NK-92 (cell line): Measurements from ENCODE around the gene IFIT3.
"Not testable (repeated sequence)": the region's sequence is repeated elsewhere in the genome, so short reads cannot be mapped to it uniquely, and the experiment has no call there.

Experiments
- DNase-seq: peaks from one replicate; lab custom pipeline; 2025; ENCODE audit not compliant: unreplicated experiment; lab: John Stamatoyannopoulos, UW

IFIT3 gene

DNA sequence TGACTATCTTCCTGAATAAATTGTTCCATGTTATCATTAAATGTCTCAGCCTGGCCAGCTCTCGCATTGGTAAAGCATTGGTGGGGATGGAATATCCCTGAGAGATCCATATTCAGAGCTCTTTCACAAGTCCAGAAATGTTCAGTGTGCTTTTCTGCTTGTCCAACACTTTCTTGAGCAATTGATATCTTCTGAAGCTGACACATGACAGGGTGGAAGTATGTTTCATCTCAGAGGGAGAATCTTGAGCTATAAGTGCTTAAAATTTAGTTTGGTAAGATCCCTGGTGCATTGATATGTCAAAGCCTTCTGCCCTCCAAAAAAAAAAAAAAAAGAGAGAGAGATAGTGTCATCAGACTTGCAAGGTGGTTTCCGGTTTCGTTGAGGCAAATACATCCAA lies 7.4 kb downstream of the IFIT3 start:
- no peak for DNase-seq

DNA sequence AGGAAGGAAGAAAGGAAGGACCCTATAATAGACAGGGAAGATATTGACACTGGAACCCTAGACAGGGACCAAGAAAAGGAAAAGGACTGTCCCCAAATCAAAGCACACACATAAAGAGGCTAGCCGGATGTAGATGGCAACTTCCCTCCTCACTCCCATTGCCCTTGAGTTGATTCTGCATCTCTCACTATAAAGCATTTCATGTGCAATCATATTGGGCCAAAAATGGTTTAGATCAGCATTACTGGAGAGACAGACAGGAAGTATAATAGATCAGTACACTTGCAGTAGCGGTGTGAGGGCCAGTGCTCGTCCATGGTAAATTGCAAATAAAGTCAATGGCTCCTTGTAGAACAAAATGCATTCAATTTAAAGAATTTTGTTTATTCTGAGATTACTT lies 8.4 kb downstream of the IFIT3 start:
- DNase-seq = no peak

DNA sequence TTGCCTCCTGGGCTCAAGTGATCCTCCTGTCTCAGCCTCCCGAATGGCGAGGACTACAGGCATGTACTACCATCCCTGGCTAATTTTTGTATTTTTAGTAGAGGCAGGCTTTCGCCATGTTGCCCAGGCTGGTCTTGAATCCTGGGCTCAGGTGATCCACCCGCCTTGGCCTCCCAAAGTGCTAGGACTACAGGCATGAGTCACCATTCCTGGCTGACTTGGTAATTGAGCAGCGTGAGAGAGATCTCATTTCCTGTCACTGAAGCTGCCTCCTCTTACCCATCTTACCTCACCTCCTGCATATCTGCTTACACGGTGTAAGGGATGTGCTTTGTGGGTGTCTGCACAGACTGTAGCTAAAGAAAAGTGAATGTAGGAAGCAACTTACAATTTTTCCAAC lies 9.7 kb downstream of the IFIT3 start:
- no peak for DNase-seq

DNA sequence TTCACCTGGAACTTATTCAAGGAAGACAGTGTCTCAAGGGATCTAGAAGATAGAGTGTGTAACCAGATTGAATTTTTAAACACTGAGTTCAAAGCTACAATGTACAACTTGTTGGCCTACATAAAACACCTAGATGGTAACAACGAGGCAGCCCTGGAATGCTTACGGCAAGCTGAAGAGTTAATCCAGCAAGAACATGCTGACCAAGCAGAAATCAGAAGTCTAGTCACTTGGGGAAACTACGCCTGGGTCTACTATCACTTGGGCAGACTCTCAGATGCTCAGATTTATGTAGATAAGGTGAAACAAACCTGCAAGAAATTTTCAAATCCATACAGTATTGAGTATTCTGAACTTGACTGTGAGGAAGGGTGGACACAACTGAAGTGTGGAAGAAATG lies 10.9 kb downstream of the IFIT3 start:
- no peak for DNase-seq

DNA sequence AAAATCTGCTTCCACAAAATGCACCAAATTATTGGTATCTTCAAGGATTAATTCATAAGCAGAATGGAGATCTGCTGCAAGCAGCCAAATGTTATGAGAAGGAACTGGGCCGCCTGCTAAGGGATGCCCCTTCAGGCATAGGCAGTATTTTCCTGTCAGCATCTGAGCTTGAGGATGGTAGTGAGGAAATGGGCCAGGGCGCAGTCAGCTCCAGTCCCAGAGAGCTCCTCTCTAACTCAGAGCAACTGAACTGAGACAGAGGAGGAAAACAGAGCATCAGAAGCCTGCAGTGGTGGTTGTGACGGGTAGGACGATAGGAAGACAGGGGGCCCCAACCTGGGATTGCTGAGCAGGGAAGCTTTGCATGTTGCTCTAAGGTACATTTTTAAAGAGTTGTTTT lies 12.1 kb downstream of the IFIT3 start:
- DNase-seq = no peak

DNA sequence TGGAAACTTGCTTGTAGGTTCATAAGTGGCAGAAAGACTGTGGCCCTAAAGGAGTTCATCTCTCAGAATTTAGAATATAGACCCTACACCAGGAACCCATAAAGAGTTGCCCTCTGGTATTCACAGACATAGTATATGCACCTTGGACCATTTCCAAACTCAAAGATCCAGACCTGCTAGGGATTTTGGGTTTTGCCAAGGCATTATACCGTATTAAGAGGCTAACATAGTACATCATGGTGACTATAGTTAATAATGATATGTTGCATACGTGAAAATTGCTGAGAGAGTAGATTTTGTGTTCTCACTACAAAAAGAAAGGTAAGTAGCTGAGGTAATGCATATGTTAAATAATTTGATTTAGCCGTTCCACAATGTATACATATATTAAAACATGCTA lies 13.9 kb downstream of the IFIT3 start:
- DNase-seq = no peak

DNA sequence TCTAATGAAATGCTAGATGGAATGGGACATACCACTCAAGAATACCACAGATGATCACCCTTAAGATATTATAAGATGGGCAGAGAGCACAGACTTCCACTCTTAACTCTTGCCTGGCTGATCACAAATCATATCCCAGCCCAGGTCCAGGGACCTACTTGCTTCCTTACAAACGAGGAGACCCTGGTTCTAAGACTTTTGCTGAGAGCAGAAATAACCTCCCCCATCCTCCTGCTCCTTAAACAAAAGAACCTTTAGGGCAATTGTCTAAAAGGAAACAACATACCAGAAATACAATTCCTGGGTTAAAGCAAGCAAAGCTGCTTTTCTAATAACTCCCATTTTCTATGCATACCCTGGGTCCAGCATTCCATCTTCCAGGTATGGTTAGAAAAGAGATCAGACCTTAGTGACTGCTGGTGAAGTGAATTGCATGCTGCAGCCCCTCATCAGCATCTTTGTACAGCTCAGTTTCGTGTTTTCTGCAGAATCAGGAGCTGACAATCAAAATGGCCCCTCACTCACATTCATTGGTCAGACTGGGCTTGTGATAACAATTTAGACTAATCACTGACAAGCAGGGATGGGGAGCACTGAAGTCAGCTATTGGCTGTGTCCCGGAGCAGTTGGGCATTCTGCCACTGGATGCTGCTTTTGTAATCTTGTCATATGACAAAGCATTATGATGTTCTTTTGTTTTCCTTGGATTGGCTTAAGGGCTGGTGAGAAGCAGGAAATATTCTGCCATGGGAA lies 14.6 kb downstream of the IFIT3 start:
- no peak for DNase-seq

DNA sequence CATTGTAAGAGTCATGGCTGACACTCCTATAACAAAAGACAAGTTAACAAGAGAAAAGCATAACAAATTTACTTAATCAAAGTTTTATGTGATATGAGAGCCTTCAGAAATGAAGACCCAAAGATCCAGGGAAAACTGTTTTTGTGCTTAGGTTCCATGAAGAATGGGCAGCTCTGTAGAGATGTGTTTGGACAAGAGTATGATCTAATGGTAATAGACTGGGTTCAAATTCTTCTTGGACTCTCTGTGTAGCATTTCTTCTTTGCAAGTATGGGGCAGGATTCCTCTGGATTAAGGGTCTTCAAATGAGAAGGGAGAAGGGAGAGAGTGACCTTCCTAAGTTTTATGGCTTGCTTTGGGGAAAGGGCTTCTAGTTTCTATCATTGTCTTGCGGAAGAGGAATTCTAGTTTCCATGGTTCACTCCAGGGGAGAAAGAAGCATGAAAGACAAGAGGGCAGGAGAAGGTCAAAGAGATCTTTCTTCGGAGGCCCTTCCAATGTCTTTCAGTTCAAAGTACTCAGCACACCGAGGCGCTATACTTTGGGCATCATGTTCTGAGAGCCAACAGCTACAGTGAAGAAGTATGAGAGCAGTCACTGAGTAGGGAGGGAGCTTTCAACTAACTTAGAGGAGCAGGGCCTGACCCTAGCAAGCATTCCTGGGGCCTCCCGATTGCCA lies 15.4 kb downstream of the IFIT3 start:
- DNase-seq = no peak

DNA sequence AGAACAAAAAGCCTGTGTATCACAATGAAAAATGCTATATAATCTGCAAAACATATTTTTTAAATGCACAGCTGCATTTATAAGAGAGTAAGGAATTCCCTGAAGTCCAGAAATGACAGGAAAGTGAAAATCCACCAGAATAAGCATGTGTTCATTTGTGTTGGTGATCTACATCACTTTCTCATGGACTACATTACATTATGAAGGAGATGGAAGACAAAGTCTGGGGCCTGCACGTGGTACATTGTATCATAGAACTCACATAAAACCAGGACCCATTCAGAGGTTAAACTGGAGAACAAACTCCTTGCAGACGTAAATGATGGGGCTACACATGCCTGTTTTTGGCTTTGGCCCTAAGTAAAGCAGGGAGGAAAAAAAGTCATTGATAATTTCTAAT lies 16.4 kb downstream of the IFIT3 start:
- no peak for DNase-seq

DNA sequence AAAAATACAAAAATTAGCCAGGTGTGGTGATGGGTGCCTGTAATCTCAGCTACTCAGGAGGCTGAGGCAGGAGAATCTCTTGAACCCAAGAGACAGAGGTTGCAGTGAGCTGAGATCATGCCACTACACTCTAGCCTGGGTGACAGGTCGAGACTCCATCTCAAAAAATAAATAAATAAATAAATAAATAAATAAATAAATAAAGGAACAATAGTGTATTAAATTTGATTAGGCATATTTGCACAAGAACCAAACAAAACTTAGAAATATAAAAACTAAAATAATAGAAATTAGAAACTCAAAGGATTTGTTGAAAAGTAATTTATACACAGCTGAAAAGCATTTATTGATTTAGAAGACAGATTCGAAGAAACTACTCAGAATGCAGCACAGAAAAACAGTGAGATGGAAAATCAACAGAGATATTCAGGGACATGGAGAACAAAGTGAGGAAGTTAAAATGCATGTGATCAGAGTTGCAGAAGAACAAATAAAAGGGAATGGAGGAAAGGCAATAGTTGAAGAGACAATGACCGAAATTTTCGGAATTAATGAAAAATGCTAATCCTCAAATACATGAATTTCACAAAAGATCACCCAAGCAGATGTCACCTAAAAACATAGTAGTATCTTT lies 17.7 kb downstream of the IFIT3 start:
- no peak for DNase-seq

DNA sequence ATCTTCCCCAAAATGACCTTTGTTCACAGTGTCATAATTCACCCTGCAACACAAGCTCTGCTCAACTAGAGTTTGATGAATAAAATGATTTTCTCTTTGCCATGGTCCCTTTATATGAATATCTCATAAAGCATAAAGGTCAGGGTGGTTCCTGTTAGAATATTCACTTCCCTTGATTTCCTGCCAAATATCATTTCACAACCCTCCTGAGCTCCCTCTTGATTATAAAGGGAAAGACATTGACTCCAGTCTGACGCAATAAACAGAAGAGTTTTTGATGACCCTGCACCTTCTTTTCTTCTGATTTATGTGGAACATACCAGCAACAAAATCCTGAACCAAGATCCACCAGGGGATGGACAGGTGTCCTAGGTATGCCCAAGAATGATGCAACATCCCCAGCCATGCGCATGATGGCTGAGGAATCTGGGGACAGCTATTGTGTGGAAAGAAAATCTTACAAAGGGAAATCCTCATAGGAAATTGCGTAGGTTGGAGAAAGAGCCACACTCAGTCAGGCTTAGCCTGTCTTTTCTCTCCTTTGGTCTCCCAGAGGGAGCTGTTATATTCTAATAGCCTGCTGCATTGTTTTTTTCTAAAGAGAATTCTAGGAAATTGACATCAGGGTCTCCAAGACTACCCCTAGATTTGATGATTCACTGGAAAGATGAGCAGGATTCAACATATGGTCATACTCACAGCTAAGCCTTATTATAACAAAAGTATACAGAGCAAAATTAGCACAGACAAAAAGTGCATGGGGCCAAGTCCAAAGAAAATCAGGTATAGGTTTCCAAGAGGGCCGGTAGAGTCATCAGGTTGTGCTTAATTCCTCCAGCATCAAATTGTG lies 18.8 kb downstream of the IFIT3 start:
- no peak for DNase-seq

DNA sequence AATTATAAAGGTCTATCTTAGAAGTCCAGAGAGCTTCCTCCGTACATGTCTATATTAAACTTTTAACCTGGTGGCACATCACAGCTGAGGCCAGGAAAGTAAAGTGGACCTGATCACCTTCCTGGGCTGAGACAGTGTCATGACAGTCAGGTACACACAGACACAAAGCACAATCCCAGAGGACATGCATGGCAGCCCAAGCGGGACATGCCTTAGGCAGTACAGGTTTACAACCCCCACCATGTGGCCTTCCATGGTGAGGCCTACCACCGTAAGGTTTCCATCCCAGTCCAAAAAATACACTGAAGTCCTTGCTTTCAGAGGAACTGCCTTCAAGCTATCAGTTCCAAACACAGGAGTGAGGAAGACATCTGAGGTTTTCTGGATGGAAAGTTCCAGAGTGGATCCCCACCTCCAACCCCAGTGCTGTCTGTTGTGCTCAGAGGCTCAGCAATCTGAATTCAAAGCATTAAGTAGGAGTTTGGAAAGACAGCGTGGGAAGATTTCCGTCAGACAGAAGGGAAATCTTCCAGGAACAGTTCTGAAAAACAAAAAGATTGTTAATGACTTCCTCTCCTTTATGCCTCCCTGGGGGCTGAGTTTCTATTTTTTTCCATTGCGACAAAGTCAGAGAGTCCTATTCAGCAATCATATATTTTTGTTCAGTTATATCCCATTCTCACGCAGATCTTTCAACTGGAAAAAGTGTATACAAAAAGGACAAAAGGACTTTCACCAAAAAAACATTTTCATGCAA lies 20.1 kb downstream of the IFIT3 start:
- DNase-seq = no peak

DNA sequence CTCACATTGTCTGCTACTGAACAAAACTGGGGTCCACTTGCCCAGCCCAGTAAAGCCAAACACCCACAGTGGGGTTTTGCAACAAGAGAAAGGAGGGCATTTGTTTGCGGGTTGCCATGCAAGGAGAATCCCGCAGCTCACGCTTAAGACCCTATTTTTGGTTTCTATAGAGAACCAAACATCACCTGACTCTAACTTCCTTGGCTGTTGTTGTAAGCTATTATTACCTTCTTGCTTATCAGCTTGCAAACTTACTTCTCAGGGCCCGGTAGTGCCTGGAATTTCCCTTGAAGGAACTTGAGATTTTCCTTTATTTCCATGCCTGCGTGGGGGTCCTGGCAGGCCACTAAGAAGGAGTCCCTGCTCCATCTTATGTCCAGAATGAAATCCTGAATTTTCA lies 20.7 kb downstream of the IFIT3 start:
- no peak for DNase-seq

DNA sequence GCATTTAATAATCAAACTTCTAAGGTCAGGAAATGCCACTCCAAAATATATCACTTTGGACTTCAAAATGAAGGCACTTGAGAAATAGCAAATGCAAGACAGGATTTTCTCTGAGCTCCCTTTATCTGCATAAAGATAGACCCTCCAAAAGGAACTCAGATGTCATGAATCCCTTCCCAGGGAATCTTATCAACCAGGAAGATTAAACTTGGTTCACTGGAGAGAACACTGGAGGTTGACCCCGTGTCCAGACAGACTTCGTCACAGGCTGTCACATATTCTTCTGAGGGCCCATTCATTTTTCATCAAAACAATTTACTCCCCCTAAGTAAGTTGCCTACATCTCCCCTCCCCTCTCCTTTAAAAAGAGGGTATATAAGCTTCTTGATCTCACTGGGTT lies 21.2 kb downstream of the IFIT3 start:
- no peak for DNase-seq

DNA sequence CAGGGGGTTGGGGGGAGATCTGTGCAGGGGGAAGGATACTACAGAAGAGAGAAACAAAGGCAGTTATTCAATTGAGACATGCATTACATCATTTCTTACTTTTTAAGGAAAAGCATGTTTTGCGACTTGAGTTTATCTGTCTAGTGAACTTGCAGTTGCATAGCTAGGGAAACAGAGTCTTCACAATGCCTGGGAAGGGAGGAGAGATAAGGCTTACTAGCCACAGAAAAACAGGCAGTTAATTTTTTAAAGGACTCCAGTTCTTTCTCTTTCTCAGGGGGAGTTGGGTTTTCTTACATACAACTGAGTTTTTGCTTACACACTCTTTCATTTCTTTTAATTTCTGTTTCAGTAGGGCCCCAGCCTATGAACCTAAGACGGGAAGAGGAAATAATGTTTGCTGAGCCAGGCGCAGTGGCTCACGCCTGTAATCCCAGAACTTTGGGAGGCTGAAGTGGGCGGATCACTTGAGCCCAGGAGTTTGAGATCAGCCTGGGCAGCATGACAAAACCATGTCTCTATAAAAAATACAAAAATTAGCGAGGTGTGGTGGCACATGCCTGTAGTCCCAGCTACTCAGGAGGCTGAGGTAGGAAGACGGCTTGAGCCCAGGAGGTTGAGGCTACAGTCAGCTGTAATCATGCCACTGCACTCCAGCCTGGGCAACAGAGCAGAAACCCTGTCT lies 23.0 kb downstream of the IFIT3 start:
- not testable (repeated sequence) for DNase-seq

DNA sequence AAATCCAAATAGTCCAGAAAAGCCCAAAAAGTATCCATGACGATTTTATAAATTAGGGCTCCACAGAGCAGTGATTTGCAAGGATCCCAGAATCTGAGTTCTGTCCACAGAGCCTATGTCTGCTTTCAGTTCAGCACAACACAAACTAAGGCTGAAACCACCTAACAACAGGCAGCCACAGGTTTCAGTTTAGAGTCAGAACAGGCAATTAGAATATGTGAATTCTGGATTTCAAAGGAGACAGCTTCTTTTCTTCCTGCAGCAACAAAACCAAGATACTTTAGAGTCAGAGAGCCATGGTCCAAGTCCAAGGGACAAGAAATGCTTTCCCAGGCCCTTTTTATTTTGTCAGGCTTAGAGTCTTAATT lies 23.6 kb downstream of the IFIT3 start:
- DNase-seq = no peak

DNA sequence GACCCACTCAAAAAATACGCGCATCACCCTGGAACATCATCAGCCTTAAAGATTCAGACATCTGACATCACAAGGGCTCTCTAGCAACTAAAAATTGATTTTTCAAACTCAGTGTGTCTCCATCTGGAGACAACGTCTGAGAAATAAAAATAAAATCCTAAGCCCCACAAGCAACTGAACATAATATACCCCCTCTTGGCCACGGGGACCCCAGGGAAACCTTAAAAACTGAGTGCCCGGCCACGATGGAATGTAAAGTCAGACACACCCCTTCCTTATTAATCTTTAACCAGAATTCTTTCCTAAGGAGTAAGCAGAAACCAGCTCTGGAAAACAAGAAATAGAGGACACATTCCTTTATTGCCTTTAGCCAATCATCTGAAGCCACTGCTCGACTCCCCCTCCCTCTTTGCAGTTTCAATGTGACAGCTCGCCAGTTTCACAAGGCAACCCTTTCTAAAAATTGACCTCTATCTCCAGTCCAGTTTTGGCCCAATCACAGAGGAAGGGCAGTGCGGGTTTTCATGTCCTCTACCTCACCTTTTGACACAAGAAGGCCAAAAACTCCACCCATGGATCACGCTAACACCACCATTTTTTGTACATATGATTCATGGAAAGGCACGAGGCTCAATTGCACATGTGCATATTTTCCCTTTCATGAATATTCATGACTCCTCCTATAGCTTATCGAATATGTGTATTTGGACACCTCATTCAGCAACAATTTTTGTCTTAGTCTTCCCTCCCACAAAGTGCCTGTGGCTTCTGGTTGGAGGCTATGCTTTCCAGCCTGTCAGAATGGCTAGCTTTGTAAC lies 24.2 kb downstream of the IFIT3 start:
- no peak for DNase-seq

DNA sequence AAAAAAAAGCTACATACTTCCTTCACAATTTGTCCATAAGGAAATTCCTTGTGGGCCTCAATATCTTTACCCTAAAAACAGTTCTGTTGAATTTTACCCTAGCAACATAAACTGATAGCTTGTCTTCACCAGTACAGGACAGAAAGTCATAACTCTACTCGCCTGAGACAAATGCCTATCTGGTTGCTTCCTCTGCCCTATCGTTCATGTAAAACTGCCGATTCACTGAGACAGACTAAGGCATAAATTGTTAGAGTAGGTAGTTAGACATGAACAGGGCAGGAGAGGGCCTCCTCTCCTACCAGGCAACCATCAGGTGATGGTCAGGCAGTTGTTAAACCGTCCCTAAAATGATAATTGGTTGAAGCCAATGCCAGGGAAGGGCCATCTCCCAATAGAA lies 25.0 kb downstream of the IFIT3 start:
- no peak for DNase-seq

DNA sequence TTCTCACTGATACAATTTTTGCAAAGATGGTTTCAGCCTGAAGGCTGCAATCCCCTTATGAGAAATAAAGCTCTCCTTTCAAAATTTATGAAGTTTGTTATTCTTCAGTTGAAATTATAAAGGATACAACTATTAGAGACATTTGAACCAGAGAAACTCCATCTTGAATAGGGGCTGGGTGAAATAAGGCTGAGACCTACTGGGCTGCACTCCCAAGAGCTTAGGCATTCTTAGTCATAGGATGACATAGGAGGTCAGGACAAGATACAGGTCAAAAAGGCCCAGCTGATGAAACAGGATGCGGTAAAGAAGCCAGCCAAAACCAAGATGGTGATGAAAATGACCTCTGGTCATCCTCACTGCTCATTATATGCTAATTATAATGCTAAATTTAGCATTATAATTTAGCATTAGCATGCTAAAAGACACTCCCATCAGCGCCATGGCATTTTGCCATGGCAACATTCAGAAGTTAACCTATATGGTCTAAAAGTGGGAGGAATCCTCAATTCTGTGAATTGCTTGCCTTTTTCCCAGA lies 27.7 kb downstream of the IFIT3 start:
- no peak for DNase-seq
